ENCODE data around the gene SLC36A3.

The SLC36A3 gene

GRCh38 chr5:151298063-151298855 lies 5.3 kb downstream of the SLC36A3 start:
- peak; percentile 18 for DNase-seq (ENCODE audit: low spot score)

GRCh38 chr5:151296974-151297373 lies 6.6 kb downstream of the SLC36A3 start:
- no peak for DNase-seq (ENCODE audit: low spot score)

- DNase-seq (ENCODE audit: low spot score) = no peak
Measured at GRCh38 chr5:151296478-151296830, 7.1 kb downstream of the SLC36A3 start.

- DNase-seq (ENCODE audit: low spot score) = peak; percentile 15
Measured at GRCh38 chr5:151295791-151296477, 7.6 kb downstream of the SLC36A3 start.

GRCh38 chr5:151295138-151295537 lies 8.4 kb downstream of the SLC36A3 start:
- DNase-seq (ENCODE audit: low spot score) = no peak

GRCh38 chr5:151293624-151294023 lies 9.9 kb downstream of the SLC36A3 start:
- DNase-seq (ENCODE audit: low spot score) = no peak

GRCh38 chr5:151288180-151288579 lies 15.4 kb downstream of the SLC36A3 start:
- DNase-seq (ENCODE audit: low spot score) = no peak

GRCh38 chr5:151286246-151286645 lies 17.3 kb downstream of the SLC36A3 start:
- DNase-seq (ENCODE audit: low spot score) = no peak

- no peak for DNase-seq (ENCODE audit: low spot score)
Measured at GRCh38 chr5:151285683-151286082, 17.9 kb downstream of the SLC36A3 start.

GRCh38 chr5:151284392-151284967 lies 19.1 kb downstream of the SLC36A3 start:
- no peak for DNase-seq (ENCODE audit: low spot score)

- DNase-seq (ENCODE audit: low spot score) = no peak
Measured at GRCh38 chr5:151283120-151283825, 20.3 kb downstream of the SLC36A3 start.

- DNase-seq (ENCODE audit: low spot score) = no peak
Measured at GRCh38 chr5:151281001-151281639, 22.4 kb downstream of the SLC36A3 start.

GRCh38 chr5:151280443-151280842 lies 23.1 kb downstream of the SLC36A3 start:
- no peak for DNase-seq (ENCODE audit: low spot score)

- no peak for DNase-seq (ENCODE audit: low spot score)
Measured at GRCh38 chr5:151278845-151279244, 24.7 kb downstream of the SLC36A3 start.

GRCh38 chr5:151275803-151276202 lies 27.8 kb downstream of the SLC36A3 start:
- DNase-seq (ENCODE audit: low spot score) = no peak

GRCh38 chr5:151274666-151275065 lies 28.9 kb downstream of the SLC36A3 start:
- no peak for DNase-seq (ENCODE audit: low spot score)

GRCh38 chr5:151271336-151271735 lies 32.2 kb downstream of the SLC36A3 start:
- DNase-seq (ENCODE audit: low spot score) = no peak

GRCh38 chr5:151270599-151270998 lies 33.0 kb downstream of the SLC36A3 start:
- no peak for DNase-seq (ENCODE audit: low spot score)

GRCh38 chr5:151267491-151268260 lies 35.9 kb downstream of the SLC36A3 start:
- no peak for DNase-seq (ENCODE audit: low spot score)

GRCh38 chr5:151264113-151264512 lies 39.5 kb downstream of the SLC36A3 start:
- no peak for DNase-seq (ENCODE audit: low spot score)

- DNase-seq (ENCODE audit: low spot score) = no peak
Measured at GRCh38 chr5:151262532-151262931, 41.0 kb downstream of the SLC36A3 start.

Measured in Ammon's horn (tissue), 1 donor.